ENCODE measurements around the gene KLHDC7A.

GRCh38 chr1:18496497-18497235 is 15.9 kb downstream of the KLHDC7A start:
- TF ChIP-seq CTCF (IDR thresholded peaks at IDR 0.05) (no peak), POLR2A (IDR thresholded peaks at IDR 0.05) (no peak)

Data from heart left ventricle (tissue), 13 donors.